ENCODE results near the gene WDR70. TPM values are rescaled to one million over a fixed set of nuclear protein-coding genes. Genes with fewer than 3 reads are reported as not detected.
"Not testable (repeated sequence)": the region's sequence is repeated elsewhere in the genome, so short reads cannot be mapped to it uniquely, and the experiment has no call there.

The WDR70 gene
- total RNA-seq, 6 experiments from 2014 or later = 24.0 to 29.7 (median 26.0) TPM

DNA sequence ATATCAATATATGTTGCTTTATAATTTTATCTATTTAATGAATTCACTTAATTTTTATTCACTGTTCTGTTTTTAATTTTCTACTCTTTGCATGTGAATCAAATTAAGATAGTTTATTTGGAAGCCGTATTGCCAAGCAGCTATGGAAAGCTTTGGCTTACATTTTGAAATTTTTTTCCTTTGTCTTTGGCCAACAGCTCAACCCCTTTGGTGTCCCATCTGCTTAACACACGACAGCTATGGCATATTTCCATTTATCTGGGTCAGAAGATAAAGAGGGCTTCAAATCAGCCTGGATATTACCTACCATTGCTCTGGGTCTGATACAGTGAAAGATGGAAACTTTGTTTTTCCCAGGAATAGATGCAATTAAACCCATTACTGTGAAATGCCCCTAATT lies 201.0 kb downstream of the WDR70 start:
- 0 out of 2 replicates have a peak, but pooled peaks cover under 1% of the 10 kb centered on the region for H3K36me3 Mint-ChIP-seq (ENCODE audit: low read depth)
- TF ChIP-seq, protein P1, sequence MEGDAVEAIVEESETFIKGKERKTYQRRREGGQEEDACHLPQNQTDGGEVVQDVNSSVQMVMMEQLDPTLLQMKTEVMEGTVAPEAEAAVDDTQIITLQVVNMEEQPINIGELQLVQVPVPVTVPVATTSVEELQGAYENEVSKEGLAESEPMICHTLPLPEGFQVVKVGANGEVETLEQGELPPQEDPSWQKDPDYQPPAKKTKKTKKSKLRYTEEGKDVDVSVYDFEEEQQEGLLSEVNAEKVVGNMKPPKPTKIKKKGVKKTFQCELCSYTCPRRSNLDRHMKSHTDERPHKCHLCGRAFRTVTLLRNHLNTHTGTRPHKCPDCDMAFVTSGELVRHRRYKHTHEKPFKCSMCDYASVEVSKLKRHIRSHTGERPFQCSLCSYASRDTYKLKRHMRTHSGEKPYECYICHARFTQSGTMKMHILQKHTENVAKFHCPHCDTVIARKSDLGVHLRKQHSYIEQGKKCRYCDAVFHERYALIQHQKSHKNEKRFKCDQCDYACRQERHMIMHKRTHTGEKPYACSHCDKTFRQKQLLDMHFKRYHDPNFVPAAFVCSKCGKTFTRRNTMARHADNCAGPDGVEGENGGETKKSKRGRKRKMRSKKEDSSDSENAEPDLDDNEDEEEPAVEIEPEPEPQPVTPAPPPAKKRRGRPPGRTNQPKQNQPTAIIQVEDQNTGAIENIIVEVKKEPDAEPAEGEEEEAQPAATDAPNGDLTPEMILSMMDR (IDR thresholded peaks at IDR 0.05) = no peak
- H3K4me3 Mint-ChIP-seq = no peak overlapping the region
- H3K27me3 Mint-ChIP-seq (ENCODE audit: insufficient read depth) = no peaks in the 10 kb centered on the region
- no peaks in the 10 kb centered on the region for H3K4me1 Mint-ChIP-seq (ENCODE audit: low read depth)
- no peak overlapping the region for H3K27ac Mint-ChIP-seq
- no peaks in the 10 kb centered on the region for H3K9me3 Mint-ChIP-seq
- DNase-seq = no peak

DNA sequence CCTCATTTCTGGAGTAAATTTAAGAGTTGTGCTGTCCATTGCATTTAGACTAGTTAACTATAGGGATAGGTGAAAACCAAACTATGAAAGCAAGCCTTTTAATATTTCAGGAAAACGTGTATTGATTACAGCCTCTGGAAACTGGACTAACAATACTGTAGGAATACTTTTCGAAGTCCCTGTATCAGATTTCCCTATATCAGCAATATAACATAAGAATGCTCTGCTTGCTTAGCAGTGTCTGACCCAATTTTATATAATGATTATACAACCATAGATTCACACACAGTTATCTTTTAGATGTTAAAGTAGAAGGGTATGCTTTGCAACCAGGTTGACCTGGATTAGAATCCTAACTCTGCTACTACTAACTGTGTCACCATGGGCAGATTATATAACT lies 203.1 kb downstream of the WDR70 start:
- Mint-ChIP-seq H3K9me3 (no peaks in the 10 kb centered on the region), H3K27ac (no peak overlapping the region)
- TF ChIP-seq, protein P1 (IDR thresholded peaks at IDR 0.05) = no peak

DNA sequence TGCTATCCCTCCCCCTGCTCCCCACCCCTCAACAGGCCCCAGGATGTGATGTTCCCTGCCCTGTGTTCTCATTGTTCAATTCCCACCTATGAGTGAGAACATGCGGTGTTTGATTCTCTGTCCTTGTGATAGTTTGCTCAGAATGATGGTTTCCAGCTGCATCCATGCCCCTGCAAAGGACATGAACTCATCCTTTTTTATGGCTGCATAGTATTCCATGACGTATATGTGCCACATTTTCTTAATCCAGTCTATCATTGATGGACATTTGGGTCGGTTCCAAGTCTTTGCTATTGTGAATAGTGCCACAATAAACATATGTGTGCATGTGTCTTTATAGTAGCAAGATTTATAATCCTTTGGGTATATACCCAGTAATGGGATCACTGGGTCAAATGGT lies 214.2 kb downstream of the WDR70 start:
- not testable (repeated sequence) for H3K4me3 Mint-ChIP-seq; H3K27ac Mint-ChIP-seq; H3K27me3 Mint-ChIP-seq (ENCODE audit: insufficient read depth); H3K4me1 Mint-ChIP-seq (ENCODE audit: low read depth); DNase-seq; H3K9me3 Mint-ChIP-seq
- peaks cover 15% of the 10 kb centered on the region for H3K36me3 Mint-ChIP-seq (ENCODE audit: low read depth)

More for the DNA sequence above, 203.1 kb downstream of the WDR70 start:
- Mint-ChIP-seq H3K36me3 (ENCODE audit: low read depth) (no peaks in the 10 kb centered on the region), H3K4me3 (no peak overlapping the region), H3K4me1 (ENCODE audit: low read depth) (no peaks in the 10 kb centered on the region), H3K27me3 (ENCODE audit: insufficient read depth) (no peaks in the 10 kb centered on the region)
- DNase-seq = no peak

DNA sequence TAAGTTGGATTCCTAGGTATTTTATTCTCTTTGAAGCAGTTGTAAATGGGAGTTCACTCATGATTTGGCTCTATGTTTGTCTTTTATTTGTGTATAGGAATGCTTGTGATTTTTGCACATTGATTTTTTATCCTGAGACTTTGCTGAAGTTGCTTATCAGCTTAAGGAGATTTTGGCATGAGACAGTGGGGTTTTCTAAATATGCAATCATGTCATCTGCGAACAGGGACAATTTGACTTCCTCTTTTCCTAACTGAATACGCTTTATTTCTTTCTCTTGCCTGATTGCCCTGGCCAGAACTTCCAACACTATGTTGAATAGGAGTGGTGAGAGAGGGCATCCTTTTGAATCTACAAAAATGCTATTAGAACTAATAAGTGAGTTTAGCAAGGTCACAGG lies 215.7 kb downstream of the WDR70 start:
- H3K4me1 Mint-ChIP-seq (ENCODE audit: low read depth); H3K27ac Mint-ChIP-seq: not testable (repeated sequence)
- H3K36me3 Mint-ChIP-seq (ENCODE audit: low read depth) = peaks cover 17% of the 10 kb centered on the region

DNA sequence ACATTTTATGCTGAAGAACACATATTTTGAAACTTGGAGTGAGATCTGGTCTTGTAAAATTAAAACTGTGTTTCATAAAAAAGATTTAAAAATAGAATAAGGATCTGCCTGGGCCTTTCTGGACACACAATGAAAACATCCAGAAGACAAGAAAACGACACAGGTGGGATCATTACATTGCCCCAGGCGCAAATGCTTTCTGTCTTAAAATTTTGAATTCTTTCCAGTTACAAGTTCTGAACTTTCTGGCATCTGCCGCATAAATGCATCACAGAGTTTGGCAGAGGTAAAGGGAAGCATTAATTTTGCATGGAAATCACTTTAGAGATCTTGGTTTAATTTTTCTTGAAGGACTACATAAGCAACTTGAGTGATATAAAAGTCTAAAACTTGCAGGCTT lies 219.6 kb downstream of the WDR70 start:
- H3K27ac Mint-ChIP-seq = no peak overlapping the region
- TF ChIP-seq, protein P1 (IDR thresholded peaks at IDR 0.05) = no peak
- peaks cover 4% of the 10 kb centered on the region; the same call in 1 of the 2 replicates for H3K27me3 Mint-ChIP-seq (ENCODE audit: insufficient read depth)
- H3K36me3 Mint-ChIP-seq (ENCODE audit: low read depth) = peaks cover 23% of the 10 kb centered on the region
- DNase-seq = no peak
- H3K4me3 Mint-ChIP-seq = no peak overlapping the region
- peaks cover 5% of the 10 kb centered on the region; the same call in 1 of the 2 replicates for H3K4me1 Mint-ChIP-seq (ENCODE audit: low read depth)
- peaks cover 18% of the 10 kb centered on the region for H3K9me3 Mint-ChIP-seq

More for the DNA sequence above, 215.7 kb downstream of the WDR70 start:
- H3K27me3 Mint-ChIP-seq (ENCODE audit: insufficient read depth); DNase-seq; H3K4me3 Mint-ChIP-seq; H3K9me3 Mint-ChIP-seq: not testable (repeated sequence)

DNA sequence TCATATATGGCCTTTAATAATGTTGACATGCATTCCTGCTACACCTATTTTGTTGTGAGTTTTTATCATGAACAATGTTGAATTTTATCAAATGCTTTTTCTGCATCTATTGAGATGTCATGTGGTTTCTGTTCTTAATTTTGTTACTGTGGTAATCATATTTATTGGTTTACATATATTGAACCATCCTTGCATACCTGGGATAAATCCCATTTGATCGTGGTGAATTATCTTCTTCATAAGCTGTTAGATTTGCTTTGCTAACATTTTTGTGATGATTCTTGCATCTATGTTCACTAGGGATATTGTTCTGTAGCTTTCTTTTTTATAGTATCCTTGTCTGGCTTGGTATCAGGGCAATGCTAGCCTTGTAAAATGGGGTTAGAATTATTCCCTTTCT lies 222.0 kb downstream of the WDR70 start:
- Mint-ChIP-seq H3K27ac (no peak overlapping the region), H3K27me3 (ENCODE audit: insufficient read depth) (peaks cover 2% of the 10 kb centered on the region; the same call in 1 of the 2 replicates), H3K36me3 (ENCODE audit: low read depth) (peaks cover 20% of the 10 kb centered on the region), H3K9me3 (peaks cover 17% of the 10 kb centered on the region), H3K4me3 (no peak overlapping the region), H3K4me1 (ENCODE audit: low read depth) (peaks cover 21% of the 10 kb centered on the region)
- DNase-seq = no peak
- TF ChIP-seq, protein P1 (IDR thresholded peaks at IDR 0.05) = no peak

DNA sequence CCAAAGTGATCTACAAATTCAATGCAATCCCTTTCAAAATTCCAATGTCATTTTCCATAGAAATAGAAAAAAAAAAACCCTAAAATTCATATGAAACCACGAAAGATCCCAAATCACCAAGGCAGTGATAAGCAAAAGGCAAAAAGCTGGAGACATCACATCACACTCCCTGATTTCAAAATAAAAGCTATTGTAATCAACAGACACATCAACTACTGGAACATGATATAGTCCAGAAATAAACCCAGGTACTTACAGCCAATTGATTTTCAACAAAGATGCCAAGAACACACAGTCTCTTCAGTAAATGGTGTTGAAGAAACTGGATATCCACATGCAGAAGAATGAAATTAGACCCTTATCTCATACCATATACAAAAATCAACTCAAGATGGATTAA lies 224.0 kb downstream of the WDR70 start:
- DNase-seq = no peak
- Mint-ChIP-seq H3K4me1 (ENCODE audit: low read depth) (peaks cover 23% of the 10 kb centered on the region), H3K4me3 (no peak overlapping the region), H3K27ac (no peak overlapping the region), H3K36me3 (ENCODE audit: low read depth) (peaks cover 20% of the 10 kb centered on the region), H3K27me3 (ENCODE audit: insufficient read depth) (peaks cover 2% of the 10 kb centered on the region; the same call in 1 of the 2 replicates), H3K9me3 (peaks cover 17% of the 10 kb centered on the region)
- TF ChIP-seq, protein P1 (IDR thresholded peaks at IDR 0.05) = no peak
